ENCODE data around the gene URI1. TPM values are rescaled to one million over a fixed set of nuclear protein-coding genes. Genes with fewer than 3 reads are reported as not detected.

The URI1 gene
- total and polyA plus RNA-seq, 2 of the 8 experiments (the other 6 are each of a cell fraction or from before 2014, with no cell fraction given) = 27.7 to 64.3 TPM

GRCh38 chr19:30049226-30049625 is 107.2 kb downstream of the URI1 start:
- CTCF ChIA-PET (ENCODE audit: partially characterized antibody) = no interaction called here
- Histone ChIP-seq H2BK120ac (replicated peaks; ENCODE audit: low read depth, low read length) (no peak overlapping the region), H3K4ac (replicated peaks; ENCODE audit: insufficient read length, low read depth, low read length) (no peak overlapping the region), H3K36me3 (ENCODE audit: control insufficient read depth in 2 of 4, insufficient read depth in 4 of 4, low read length in 3 of 4) (no peaks in the 10 kb centered on the region), H3K27me3 (replicated peaks in 1 of 4; ENCODE audit: control insufficient read depth in 3 of 4, extremely low read depth in 1 of 4, insufficient read depth in 3 of 4, low read length in 3 of 4) (no peaks in the 10 kb centered on the region), H2BK15ac (ENCODE audit: low read length) (no peak overlapping the region), H2AK5ac (ENCODE audit: low read depth, low read length) (no peak overlapping the region), H3K79me1 (ENCODE audit: low read depth, low read length) (no peaks in the 10 kb centered on the region), H3K9me3 (ENCODE audit: insufficient read depth in 2 of 2, low read depth in 1 of 2, low read length in 1 of 2) (no peaks in the 10 kb centered on the region), H3K27ac (ENCODE audit: low read depth, low read length) (no peak overlapping the region), H3K56ac (replicated peaks; ENCODE audit: insufficient read length, low read depth, low read length) (no peak overlapping the region), H3K23me2 (ENCODE audit: low read depth, low read length) (no peaks in the 10 kb centered on the region), H2AFZ (ENCODE audit: low read length) (no peak overlapping the region), H2BK20ac (ENCODE audit: low read length) (no peak overlapping the region), H2BK5ac (ENCODE audit: low read depth, low read length) (no peak overlapping the region), H3K18ac (ENCODE audit: extremely low read depth, low read length) (no peak overlapping the region), H3K4me2 (ENCODE audit: insufficient read depth in 1 of 2, low read depth in 2 of 2, low read length in 2 of 2) (no peak overlapping the region), H2BK12ac (ENCODE audit: low read depth, low read length) (no peak overlapping the region), H4K8ac (ENCODE audit: extremely low read depth, insufficient read depth, low read length) (no peak overlapping the region), H4K20me1 (replicated peaks in 1 of 2; ENCODE audit: control insufficient read depth in 1 of 2, insufficient read depth in 2 of 2, low read length in 2 of 2) (no peaks in the 10 kb centered on the region), H3K14ac (ENCODE audit: insufficient read length) (no peak overlapping the region), H3K79me2 (ENCODE audit: control insufficient read depth in 1 of 2, insufficient read depth in 2 of 2, low read length in 2 of 2) (no peaks in the 10 kb centered on the region), H3K4me1 (replicated peaks in 1 of 4; ENCODE audit: control insufficient read depth in 3 of 4, insufficient read depth in 4 of 4, low read length in 3 of 4) (no peaks in the 10 kb centered on the region), H4K5ac (ENCODE audit: insufficient read length, low read depth, low read length) (no peak overlapping the region), H3K23ac (ENCODE audit: insufficient read length) (no peak overlapping the region), H3K9ac (replicated peaks in 1 of 4; ENCODE audit: extremely low read depth in 1 of 4, low read depth in 3 of 4, low read length in 3 of 4) (no peak overlapping the region), H3K4me3 (ENCODE audit: extremely low read depth in 1 of 4, insufficient read depth in 2 of 4, low read depth in 3 of 4, low read length in 4 of 4) (no peak overlapping the region), H4K91ac (replicated peaks; ENCODE audit: insufficient read length, low read length) (no peak overlapping the region)
- WGBS, 2 experiments (ENCODE audit: extremely low coverage in 1 of 2, insufficient coverage in 1 of 2, insufficient read length in 1 of 2, insufficient replicate concordance in 2 of 2, low coverage in 1 of 2, low lambda C conversion rate in 2 of 2, missing lambda C conversion rate in 1 of 2) = 96% methylated on average over 4 of the region's 4 CpGs; no CpG with 5 or more reads in 1 of the 2 experiments
- FAIRE-seq = no peak
- POLR2A ChIA-PET (ENCODE audit: partially characterized antibody) = no interaction called here
- DNase-seq (ENCODE audit: low read depth in 1 of 2, low spot score in 2 of 2) = no peak
- TF ChIP-seq RAD21 (IDR thresholded peaks at IDR 0.05 in 1 of 2, conservative IDR thresholded peaks at IDR 0.05 in 1 of 2; ENCODE audit: low read depth in 2 of 2, low read length in 2 of 2) (no peak), POLR2AphosphoS5 (IDR thresholded peaks at IDR 0.05; ENCODE audit: low read depth, low read length) (no peak), ASH2L (IDR thresholded peaks at IDR 0.05; ENCODE audit: low read length) (no peak), RXRA (IDR thresholded peaks at IDR 0.05; ENCODE audit: insufficient read depth, low read depth, low read length) (no peak), CTBP2 (IDR thresholded peaks at IDR 0.05; ENCODE audit: borderline replicate concordance, insufficient read depth, insufficient read length, low read length) (no peak), TCF12 (IDR thresholded peaks at IDR 0.05; ENCODE audit: low read depth, low read length) (no peak), EGR1 (IDR thresholded peaks at IDR 0.05; ENCODE audit: borderline replicate concordance, low read depth, low read length) (no peak), NANOG (IDR thresholded peaks at IDR 0.05; ENCODE audit: insufficient read depth, low read depth, low read length, poor library complexity, severe bottlenecking) (no peak), CEBPB (IDR thresholded peaks at IDR 0.05; ENCODE audit: low read depth, low read length) (no peak), SP2 (IDR thresholded peaks at IDR 0.05; ENCODE audit: low read length) (no peak), CREB1 (IDR thresholded peaks at IDR 0.05) (no peak), KDM1A (IDR thresholded peaks at IDR 0.05; ENCODE audit: borderline replicate concordance, low read length) (no peak), EZH2 (IDR thresholded peaks at IDR 0.05; ENCODE audit: low read depth, low read length, severe bottlenecking) (no peak), PHF8 (conservative IDR thresholded peaks at IDR 0.05; ENCODE audit: low read depth, low read length) (no peak), ATF3 (IDR thresholded peaks at IDR 0.05; ENCODE audit: insufficient read depth, low read depth, low read length) (no peak)

All from H1 (cell line).